Panc1 (cell line): ENCODE data around the gene SMAD3. TPM values are rescaled to one million over a fixed set of nuclear protein-coding genes. Genes with fewer than 3 reads are reported as not detected.

Source experiments
- ATAC-seq: fragments of 200-7000 bp; cut with Tn5 transposase; 2 replicates; pipeline ENCODE4 v1.9.1; 2020; ENCODE audit warnings: mild to moderate bottlenecking, moderate library complexity
- BruUV-seq: library from RNA; stranded (reverse); fragments of 400-500 nt; replicated peaks from 2 replicates; lab custom pipeline; 2021; lab: Mats Ljungman, UMichigan
- CTCF ChIA-PET: fragments of 300-600 bp; sonication (Branson Sonifier 250); formaldehyde crosslinking; loops from one replicate; lab custom pipeline; 2022; ENCODE audit warnings: antibody characterized with exemption; lab: Charles Lee
- POLR2A ChIA-PET: fragments of 300-600 bp; sonication (Branson Sonifier 250); formaldehyde crosslinking; loops from one replicate; lab custom pipeline; 2022; ENCODE audit warnings: antibody characterized with exemption; lab: Charles Lee
- DNase-seq: peaks from one replicate; pipeline ENCODE4 v3.0.0-alpha.2; 2010; ENCODE audit warnings: low read depth, low spot score
- H3K27ac ChIP-seq: 2 replicates; pipeline ENCODE4 v1.5.1; 2011; ENCODE audit warnings: mild to moderate bottlenecking, low read length, inconsistent platforms
- H3K27me3 ChIP-seq: fragments of 200-500 bp; sonication (Bioruptor generic); 2 replicates; pipeline ENCODE4 v1.6.0; 2014; ENCODE audit warnings: low read length, inconsistent platforms; ENCODE audit not compliant: control insufficient read depth, insufficient read depth
- H3K36me3 ChIP-seq: fragments of 200-500 bp; sonication (Bioruptor generic); 2 replicates; pipeline ENCODE4 v1.5.1; 2014; ENCODE audit warnings: inconsistent platforms, mild to moderate bottlenecking, low read length, moderate library complexity; ENCODE audit not compliant: control insufficient read depth, insufficient read depth
- H3K4me1 ChIP-seq: 2 replicates; pipeline ENCODE4 v1.5.1; 2011; ENCODE audit warnings: inconsistent platforms, mild to moderate bottlenecking, low read length, moderate library complexity; ENCODE audit not compliant: control insufficient read depth, insufficient read depth
- H3K4me3 ChIP-seq, 2 experiments: 2 replicates each; pipeline ENCODE4 v1.5.1; 2011 to 2012; ENCODE audit warnings: low read depth in 2 of 2, low read length in 2 of 2, mild to moderate bottlenecking in 2 of 2, inconsistent platforms in 1 of 2, moderate library complexity in 1 of 2
- H3K9me3 ChIP-seq: fragments of 200-500 bp; sonication (Bioruptor generic); 2 replicates; pipeline ENCODE4 v1.5.1; 2014; ENCODE audit warnings: low read depth, mild to moderate bottlenecking, inconsistent platforms, low read length, moderate library complexity; ENCODE audit not compliant: control insufficient read depth, insufficient read depth
- POLR2AphosphoS5 ChIP-seq: IDR thresholded peaks from 2 replicates; pipeline ENCODE4 v1.6.1; 2012; ENCODE audit warnings: mild to moderate bottlenecking, low read depth, low read length, moderate library complexity
- SIN3A ChIP-seq: IDR thresholded peaks from 2 replicates; pipeline ENCODE4 v1.6.1; 2012; ENCODE audit warnings: low read depth, mild to moderate bottlenecking, low read length, moderate library complexity, borderline replicate concordance; ENCODE audit not compliant: insufficient read depth
- TCF7L2 ChIP-seq: IDR thresholded peaks from 2 replicates; pipeline ENCODE4 v1.6.1; 2011; ENCODE audit warnings: mild to moderate bottlenecking, low read depth, low read length, inconsistent platforms
- in situ Hi-C: cut with HindIII; loops from 2 replicates; pipeline ENCODE4 v1.10.0; 2016; ENCODE audit warnings: low sequenced_read_pairs, low pct_unique_long_range_greater_than_20kb
- intact Hi-C: fragments of 100-400 bp; cut with micrococcal nuclease; formaldehyde crosslinking; loops from one replicate; pipeline ENCODE4 v1.10.0; 2022; ENCODE audit not compliant: unreplicated experiment
- total RNA-seq: library from RNA; stranded (reverse); gene quantifications from one replicate; pipeline ENCODE4 v1.2.1, GENCODE V29; 2021; ENCODE audit not compliant: unreplicated experiment
- TF ChIP-seq, protein P1 (sequence below), 2 experiments: IDR thresholded peaks; 2 replicates each; pipeline ENCODE4 v1.6.1; 2011 to 2012; ENCODE audit warnings: low read depth in 2 of 2, control low read depth in 1 of 2, low read length in 1 of 2, mild to moderate bottlenecking in 1 of 2, moderate library complexity in 1 of 2; ENCODE audit not compliant: insufficient read depth in 1 of 2

Gene SMAD3
- total RNA-seq, 1 experiment from 2014 or later, result 394 TPM

DNA sequence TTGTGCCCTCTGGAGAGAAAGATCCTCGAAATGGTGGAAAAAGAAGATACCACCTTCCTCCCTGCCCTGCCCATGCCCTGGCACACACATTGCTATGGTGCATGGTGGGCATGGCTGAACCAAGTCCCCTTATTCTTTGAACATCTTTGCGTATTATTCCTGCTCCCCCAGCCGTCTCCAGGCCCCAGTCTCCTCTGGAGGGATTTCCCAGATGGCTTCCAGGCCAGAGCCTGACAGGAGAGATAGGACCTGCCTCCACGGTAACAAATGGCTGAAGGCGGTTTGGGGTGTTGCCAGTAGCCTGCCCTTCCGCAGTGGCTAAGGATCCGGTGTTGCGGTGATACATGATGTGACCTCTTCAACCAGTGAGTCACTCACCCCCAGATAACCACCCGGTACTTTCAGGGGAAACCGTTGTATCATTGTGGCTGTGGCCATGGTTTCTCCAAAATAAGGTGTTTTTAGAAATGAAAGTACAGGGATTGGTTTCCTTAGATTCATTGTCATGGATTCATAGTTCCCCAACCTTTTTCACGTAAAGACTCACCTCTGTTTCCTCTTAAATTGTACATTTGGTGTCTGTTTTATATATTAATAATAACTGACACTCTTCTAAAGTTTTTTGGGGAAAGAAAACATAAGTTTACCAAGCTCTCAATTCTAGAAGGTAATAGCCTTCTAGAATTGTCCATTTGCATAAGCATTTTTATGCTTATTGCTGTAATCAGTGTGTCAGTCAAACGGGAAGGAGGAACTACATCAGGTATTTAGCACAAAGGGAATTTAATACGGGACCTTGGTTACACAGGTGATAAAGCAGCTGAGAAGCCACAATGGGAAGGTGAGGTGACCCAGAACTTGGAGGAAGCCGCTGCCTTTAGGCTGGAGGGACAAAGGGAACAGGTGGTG is 25.9 kb downstream of the SMAD3 start:
- ChIA-PET CTCF (interaction anchor here (0.7 kb wide), 1 partner anchor 30 kb away, joined by 4 read pairs; no protein-coding TSS in a partner anchor), POLR2A (no interaction called here)
- TF ChIP-seq, protein P1, sequence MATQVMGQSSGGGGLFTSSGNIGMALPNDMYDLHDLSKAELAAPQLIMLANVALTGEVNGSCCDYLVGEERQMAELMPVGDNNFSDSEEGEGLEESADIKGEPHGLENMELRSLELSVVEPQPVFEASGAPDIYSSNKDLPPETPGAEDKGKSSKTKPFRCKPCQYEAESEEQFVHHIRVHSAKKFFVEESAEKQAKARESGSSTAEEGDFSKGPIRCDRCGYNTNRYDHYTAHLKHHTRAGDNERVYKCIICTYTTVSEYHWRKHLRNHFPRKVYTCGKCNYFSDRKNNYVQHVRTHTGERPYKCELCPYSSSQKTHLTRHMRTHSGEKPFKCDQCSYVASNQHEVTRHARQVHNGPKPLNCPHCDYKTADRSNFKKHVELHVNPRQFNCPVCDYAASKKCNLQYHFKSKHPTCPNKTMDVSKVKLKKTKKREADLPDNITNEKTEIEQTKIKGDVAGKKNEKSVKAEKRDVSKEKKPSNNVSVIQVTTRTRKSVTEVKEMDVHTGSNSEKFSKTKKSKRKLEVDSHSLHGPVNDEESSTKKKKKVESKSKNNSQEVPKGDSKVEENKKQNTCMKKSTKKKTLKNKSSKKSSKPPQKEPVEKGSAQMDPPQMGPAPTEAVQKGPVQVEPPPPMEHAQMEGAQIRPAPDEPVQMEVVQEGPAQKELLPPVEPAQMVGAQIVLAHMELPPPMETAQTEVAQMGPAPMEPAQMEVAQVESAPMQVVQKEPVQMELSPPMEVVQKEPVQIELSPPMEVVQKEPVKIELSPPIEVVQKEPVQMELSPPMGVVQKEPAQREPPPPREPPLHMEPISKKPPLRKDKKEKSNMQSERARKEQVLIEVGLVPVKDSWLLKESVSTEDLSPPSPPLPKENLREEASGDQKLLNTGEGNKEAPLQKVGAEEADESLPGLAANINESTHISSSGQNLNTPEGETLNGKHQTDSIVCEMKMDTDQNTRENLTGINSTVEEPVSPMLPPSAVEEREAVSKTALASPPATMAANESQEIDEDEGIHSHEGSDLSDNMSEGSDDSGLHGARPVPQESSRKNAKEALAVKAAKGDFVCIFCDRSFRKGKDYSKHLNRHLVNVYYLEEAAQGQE (IDR thresholded peaks at IDR 0.05; ENCODE audit: insufficient read depth in 1 of 2, low read depth in 2 of 2, low read length in 1 of 2), result no peak
- TF ChIP-seq SIN3A (0 out of 2 replicates have a peak, but pooled peaks have one; percentile 37), TCF7L2 (peak; percentile 69; the same call in 1 of the 2 replicates)
- in situ Hi-C loops (no loop called here), intact Hi-C loops (no loop called here)
- Histone ChIP-seq H3K9me3 (no peaks in the 10 kb centered on the region), H3K27me3 (no peaks in the 10 kb centered on the region), H3K4me1 (peaks cover 100% of the 10 kb centered on the region), H3K4me3 (peak overlapping the region; percentile 2 to 29; a peak in 3 of 4 replicates), H3K36me3 (peaks cover 14% of the 10 kb centered on the region; the same call in 1 of the 2 replicates), H3K27ac (peak overlapping the region; percentile 100)
- DNase-seq (no peak), ATAC-seq (peak; percentile 60)
- no TSS peak for BruUV-seq

DNA sequence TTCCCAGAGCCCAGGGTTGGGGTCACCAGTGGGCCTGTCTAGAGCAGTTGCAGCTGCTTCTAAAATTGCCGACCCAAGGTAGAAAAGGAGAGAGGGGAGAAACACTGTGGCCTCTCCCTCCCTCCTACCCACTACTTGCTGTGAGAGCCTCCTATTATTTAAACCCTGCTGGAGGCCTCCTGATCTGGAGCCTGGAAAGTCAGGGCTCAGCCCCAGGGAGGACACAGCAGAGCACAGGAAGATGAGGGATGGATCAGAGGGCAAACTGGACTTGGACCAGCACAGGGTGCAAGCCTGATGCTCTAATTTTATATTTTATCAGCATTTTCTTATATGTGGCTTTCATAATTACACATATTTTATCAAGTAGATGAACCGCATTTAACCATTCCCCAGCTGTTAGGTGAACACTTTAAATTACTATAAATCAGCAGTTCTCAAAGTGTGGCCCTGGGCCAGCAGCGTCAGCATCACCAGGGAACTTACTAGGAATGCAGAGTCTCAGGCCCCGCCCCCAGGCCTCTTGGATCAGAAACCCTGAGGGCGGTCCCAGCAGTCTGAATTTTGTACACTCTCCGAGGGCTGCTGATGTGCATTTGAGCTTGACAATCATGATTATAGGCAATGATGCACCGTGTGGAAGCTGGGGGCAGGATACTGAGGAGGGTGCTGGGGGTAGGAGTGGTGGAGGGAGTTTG is 26.7 kb downstream of the SMAD3 start:
- H3K4me3 ChIP-seq, result no peak overlapping the region; a peak in 1 of 4 replicates

More for the DNA sequence above, 26.7 kb downstream of the SMAD3 start:
- peaks cover 100% of the 10 kb centered on the region for H3K4me1 ChIP-seq
- H3K36me3 ChIP-seq, result peaks cover 14% of the 10 kb centered on the region; the same call in 1 of the 2 replicates
- DNase-seq (no peak), ATAC-seq (no peak)
- intact Hi-C loops (no loop called here), in situ Hi-C loops (no loop called here)
- no peaks in the 10 kb centered on the region for H3K9me3 ChIP-seq
- H3K27ac ChIP-seq, result peak overlapping the region; percentile 100
- H3K27me3 ChIP-seq, result no peaks in the 10 kb centered on the region
- TF ChIP-seq, protein P1 (IDR thresholded peaks at IDR 0.05; ENCODE audit: insufficient read depth in 1 of 2, low read depth in 2 of 2, low read length in 1 of 2), result 0 out of 4 replicates have a peak, but pooled peaks of 1 of the 2 experiments have one; percentile 6
- TF ChIP-seq POLR2AphosphoS5, result 0 out of 2 replicates have a peak, but pooled peaks have one; percentile 62
- TF ChIP-seq TCF7L2, result no peak
- CTCF ChIA-PET, result no interaction called here
- no TSS peak for BruUV-seq
- POLR2A ChIA-PET, result interaction anchor here (0.6 kb wide), 1 partner anchor 34 kb away, joined by 3 read pairs; no protein-coding TSS in a partner anchor
